Endometrium (tissue), 2 donors: ENCODE measurements around the gene TBC1D1.

Experiments used
- FAIRE-seq: peaks from 2 replicates; lab custom pipeline; 2012; peaks lifted over from hg19 to GRCh38; lab: Jason Lieb, UNC
- donor health status: control.
- donor health status: control.

TBC1D1 gene

DNA sequence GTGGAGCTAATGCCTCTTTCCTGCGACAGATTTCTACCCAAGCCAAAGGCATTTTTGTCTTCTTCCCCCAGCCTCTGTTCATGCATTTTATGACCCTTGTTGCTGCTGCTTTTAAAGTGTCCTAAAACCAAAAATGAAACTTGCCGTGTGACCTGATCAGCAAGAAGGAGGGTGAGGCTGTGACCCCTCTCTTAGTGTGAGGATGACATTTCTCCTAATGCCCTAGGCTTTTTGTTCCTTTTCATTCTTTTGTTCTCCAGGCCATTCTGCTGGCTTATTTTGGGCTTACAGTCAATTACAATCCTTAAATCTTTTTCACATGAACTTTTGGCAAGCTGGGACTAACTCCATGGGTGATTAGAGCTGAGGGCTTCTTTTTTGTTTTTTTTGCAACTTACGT, 103.7 kb downstream of the TBC1D1 start:
- FAIRE-seq, result no peak

DNA sequence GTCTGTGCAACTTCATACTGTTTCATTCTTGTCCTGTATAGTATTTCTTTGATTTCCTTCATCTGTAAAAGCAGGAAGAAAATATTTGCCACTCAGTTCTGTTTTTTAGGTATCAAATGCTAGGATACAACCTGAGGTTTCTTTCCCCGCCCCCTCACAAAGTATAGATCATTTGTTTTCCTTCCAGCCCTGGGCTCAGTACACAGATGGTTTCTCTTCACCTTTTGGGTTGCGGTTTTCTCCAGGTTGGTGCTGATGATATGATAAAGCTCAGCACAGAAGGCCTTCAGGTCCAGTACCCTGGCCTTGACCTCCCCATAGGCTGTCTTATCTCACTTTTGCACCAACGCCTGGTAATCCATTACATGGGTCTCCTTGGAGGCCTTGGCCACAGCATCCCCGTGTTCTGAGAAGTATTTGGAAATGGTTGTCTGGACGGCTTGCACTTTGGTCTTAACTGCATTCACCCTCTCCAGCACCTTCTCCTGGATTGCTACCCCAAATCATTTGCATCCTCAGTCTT, 104.5 kb downstream of the TBC1D1 start:
- FAIRE-seq, result no peak

DNA sequence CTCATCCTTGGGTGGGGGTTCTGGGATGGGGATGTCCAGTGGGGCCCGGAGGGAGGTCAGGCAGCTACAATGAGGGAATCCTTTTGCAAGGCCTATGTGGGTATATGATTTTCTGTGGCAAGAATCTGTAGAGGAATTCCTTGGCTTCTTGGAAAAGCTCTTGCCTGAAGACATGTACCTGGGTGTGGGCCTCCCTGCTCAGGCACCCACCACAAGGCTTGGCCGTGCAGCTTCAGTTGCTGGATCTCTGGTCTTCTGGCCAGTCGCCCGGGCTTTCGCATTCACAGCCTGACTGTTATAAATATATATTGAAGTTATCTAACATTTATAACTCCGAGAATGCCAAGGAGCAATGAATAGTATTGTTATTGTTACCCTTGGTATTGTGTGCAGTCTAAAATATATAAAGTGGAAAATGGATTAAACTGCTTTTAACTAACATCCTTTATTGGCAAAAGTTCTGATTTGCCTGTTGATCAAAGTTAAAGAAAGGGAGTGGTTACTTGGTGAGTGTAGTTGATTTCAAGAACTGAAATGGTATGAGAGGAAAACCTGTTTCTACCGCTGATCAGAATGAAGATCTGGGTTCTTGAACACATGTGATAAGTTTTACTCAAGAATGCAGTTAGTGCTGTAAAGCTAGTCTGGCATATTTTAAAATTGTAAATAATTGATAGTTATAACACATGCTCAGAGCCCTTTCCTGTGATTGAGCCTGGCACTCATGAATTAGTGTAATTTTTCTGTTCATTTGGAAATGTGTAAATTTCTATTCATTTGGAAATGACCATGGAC, 105.3 kb downstream of the TBC1D1 start:
- no peak for FAIRE-seq

- no peak for FAIRE-seq
Observed at GRCh38 chr4:37998226-37998625, 107.3 kb downstream of the TBC1D1 start.

DNA sequence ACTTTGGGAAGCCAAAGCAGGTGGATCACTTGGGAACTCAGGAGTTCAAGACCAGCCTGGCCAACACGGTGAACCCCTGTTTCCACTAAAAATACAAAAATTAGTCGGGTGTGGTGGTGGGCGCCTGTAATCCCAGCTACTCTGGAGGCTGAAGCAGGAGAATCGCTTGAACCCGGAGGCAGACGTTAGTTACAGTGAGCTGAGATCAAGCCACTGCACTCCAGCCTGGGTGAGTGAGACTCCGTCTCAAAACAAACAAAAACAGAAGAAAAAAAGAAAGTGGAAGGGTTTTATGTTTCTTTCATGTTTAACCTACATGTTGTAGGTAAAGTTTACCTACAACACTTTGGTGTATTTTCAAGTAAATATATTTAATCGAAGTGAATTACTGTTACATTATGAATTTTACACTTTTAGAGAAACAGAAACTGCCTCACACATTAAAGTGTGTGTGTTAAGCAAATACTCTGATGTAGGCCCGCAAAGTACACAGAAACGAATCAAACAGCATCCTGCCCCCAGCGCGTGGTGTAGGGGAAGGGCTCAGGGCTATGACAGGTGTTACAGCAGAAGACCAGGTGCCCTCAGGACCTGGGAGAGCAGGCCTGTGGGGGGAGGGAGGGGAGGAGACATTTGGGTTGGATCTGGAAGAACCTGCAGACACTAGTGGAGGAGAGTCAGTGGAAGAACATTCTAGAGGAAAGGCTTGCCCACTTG, 108.3 kb downstream of the TBC1D1 start:
- FAIRE-seq, result no peak

GRCh38 chr4:37999965-38000364, 109.1 kb downstream of the TBC1D1 start:
- FAIRE-seq, result no peak

- FAIRE-seq, result no peak
Observed at GRCh38 chr4:38001927-38002326, 111.0 kb downstream of the TBC1D1 start.

GRCh38 chr4:38002451-38003071, 111.7 kb downstream of the TBC1D1 start:
- FAIRE-seq, result no peak

DNA sequence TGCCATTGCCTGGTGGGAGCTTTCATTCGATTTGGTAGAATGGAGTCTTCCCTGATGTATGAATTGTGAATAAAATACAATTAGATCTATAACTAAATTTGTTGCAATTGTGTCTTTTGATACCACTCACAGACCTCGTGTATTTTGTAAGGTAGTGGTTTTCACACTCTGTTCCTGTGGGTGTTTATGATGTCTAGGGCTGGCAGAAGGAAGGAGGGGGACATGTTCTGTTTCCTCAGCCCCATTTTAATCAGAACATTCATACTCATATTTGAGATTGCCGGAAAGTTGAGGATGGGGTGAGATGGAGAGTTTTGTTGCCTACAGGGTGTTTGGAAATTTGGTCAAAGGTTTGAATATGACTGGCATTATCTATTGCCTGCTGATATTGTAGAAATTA, 112.2 kb downstream of the TBC1D1 start:
- FAIRE-seq, result no peak

- no peak for FAIRE-seq
Observed at GRCh38 chr4:38003628-38004027, 112.7 kb downstream of the TBC1D1 start.

- no peak for FAIRE-seq
Observed at GRCh38 chr4:38004062-38004461, 113.2 kb downstream of the TBC1D1 start.

- no peak for FAIRE-seq
Observed at GRCh38 chr4:38004887-38005286, 114.0 kb downstream of the TBC1D1 start.

- FAIRE-seq, result no peak
Observed at GRCh38 chr4:38005637-38006036, 114.8 kb downstream of the TBC1D1 start.

DNA sequence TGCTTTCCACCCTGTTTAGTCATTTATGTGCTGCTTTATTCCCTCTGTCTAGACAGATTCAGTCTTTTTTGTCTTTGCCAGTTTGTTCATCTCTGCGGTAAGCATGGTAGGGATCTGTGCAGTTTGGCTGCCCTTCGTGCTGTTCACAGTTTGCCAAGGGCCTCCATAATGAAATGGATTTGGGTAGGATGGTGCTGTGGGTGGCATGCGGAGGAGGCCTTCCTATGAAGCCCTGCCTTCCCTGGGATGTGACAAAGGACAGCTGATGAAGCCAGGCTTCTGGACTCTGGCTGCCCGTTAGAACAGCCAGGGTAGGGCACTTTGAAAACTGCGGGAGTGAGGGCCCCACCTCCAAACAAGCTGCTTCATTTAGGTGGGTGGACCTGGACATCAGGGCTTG, 116.8 kb downstream of the TBC1D1 start:
- FAIRE-seq, result no peak

DNA sequence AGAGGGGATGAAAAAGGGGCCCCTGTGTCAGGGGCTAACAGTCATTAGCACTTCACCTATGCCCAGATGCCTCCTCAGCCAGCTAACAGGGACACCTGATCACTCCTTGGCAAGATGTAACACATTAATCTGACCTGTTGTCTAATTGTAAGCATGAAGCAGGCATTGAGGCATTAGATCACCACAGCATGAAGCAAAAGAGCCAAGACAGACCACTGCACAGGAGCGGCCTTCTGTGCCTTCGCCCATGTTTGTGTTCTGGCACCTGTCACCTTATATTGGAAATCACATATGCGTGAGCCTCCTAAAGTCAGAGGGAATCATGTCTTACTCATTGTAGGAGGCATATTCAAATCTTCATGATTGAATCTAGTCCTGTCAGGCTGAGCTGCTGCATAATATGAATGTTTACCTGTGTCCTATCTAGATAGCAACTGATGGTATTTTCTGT, 117.7 kb downstream of the TBC1D1 start:
- FAIRE-seq, result no peak

- FAIRE-seq, result no peak
Observed at GRCh38 chr4:38009421-38009820, 118.5 kb downstream of the TBC1D1 start.

GRCh38 chr4:38009949-38010348, 119.1 kb downstream of the TBC1D1 start:
- FAIRE-seq, result no peak

- no peak for FAIRE-seq
Observed at GRCh38 chr4:38011511-38012162, 120.8 kb downstream of the TBC1D1 start.

- FAIRE-seq, result no peak
Observed at GRCh38 chr4:38013461-38014366, 122.8 kb downstream of the TBC1D1 start.

GRCh38 chr4:38014421-38014852, 123.6 kb downstream of the TBC1D1 start:
- FAIRE-seq, result no peak

- FAIRE-seq, result no peak
Observed at GRCh38 chr4:38015886-38016515, 125.1 kb downstream of the TBC1D1 start.
